ENCODE results near the gene USP48. TPM values are rescaled to one million over a fixed set of nuclear protein-coding genes. Genes with fewer than 3 reads are reported as not detected.

USP48 gene
- total RNA-seq, 1 donor from 2014 or later, result 39.1 TPM

DNA sequence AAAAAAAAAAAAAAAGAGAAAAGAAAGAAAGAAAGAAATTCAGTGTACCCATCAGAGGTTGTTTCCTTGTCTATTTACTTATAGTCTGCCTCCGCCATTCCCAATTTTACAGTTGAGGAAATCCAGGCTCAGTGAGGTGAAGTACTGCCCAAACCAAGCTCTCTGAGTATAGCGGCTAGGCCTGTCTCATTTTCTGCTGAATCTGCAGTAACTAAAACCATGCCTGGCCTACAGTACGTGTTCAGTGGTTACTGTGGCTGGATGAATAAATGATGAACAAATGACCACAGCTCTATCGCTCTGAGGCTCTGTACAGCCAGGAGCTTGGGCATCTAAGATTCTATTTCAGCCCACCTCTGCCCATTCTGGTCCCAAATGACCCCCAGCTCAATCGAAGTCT, 138.0 kb downstream of the USP48 start:
- intact Hi-C loops (cut with micrococcal nuclease), result no loop called here
- peaks cover 74% of the 10 kb centered on the region for H3K27me3 ChIP-seq (ENCODE audit: low read depth)
- no peaks in the 10 kb centered on the region for H3K9me3 ChIP-seq (replicated peaks)
- no peak overlapping the region for H3K27ac ChIP-seq (replicated peaks)
- peaks cover 8% of the 10 kb centered on the region for H3K4me1 ChIP-seq
- DNase-seq, result no peak
- no peak overlapping the region for H3K4me3 ChIP-seq
- no peaks in the 10 kb centered on the region for H3K36me3 ChIP-seq
- TF ChIP-seq CTCF (IDR thresholded peaks at IDR 0.05; ENCODE audit: borderline replicate concordance), result no peak

GRCh38 chr1:21644348-21644747, 138.6 kb downstream of the USP48 start:
- Histone ChIP-seq H3K27ac (replicated peaks) (no peak overlapping the region), H3K9me3 (replicated peaks) (no peaks in the 10 kb centered on the region), H3K4me1 (peaks cover 8% of the 10 kb centered on the region), H3K27me3 (ENCODE audit: low read depth) (peaks cover 69% of the 10 kb centered on the region), H3K36me3 (no peaks in the 10 kb centered on the region), H3K4me3 (no peak overlapping the region)
- TF ChIP-seq CTCF (IDR thresholded peaks at IDR 0.05; ENCODE audit: borderline replicate concordance), result no peak
- DNase-seq, result no peak
- intact Hi-C loops (cut with micrococcal nuclease), result no loop called here

- Histone ChIP-seq H3K4me1 (peaks cover 13% of the 10 kb centered on the region), H3K27ac (replicated peaks) (no peak overlapping the region), H3K36me3 (no peaks in the 10 kb centered on the region), H3K4me3 (no peak overlapping the region), H3K27me3 (ENCODE audit: low read depth) (peaks cover 61% of the 10 kb centered on the region), H3K9me3 (replicated peaks) (no peaks in the 10 kb centered on the region)
- intact Hi-C loops (cut with micrococcal nuclease), result no loop called here
- TF ChIP-seq CTCF (IDR thresholded peaks at IDR 0.05; ENCODE audit: borderline replicate concordance), result no peak
- DNase-seq, result no peak
These were observed 139.3 kb downstream of the USP48 start for GRCh38 chr1:21643624-21644023.

DNA sequence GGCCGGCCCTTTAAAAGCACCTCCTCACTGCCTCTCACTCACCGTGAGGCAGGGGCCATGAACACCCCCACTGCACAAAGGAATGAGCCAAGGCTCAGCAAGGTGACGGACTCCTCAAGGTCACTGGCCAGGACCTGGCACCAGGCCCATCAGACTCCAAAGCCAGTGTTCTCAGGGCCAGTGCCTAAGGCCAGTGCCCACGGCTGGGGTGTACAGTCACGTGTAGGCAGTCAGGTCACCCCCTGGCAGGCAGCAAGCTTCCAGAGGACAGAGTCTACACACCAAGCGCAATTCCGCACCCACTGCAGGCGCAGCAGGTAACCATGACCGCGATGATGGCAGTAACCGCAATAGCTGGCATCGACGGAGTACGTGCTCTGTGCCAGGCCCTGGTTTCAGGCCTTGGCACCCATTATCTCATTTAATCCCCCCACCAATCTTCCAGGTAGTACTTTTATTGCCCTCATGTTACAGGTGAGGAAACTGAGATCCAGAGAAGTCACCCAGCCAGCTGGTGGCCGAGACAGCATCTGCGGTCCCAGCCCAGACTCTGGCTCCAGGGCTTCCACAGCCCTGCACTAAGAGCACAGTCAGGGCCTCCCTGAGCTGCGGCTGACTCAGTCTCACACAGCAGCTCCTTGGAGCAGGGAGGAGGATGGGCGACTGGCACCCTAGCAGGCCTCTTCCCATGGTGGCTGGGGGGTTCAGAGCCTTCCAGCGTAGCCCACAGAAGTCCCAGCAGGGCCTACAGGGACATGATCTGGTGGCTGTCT, 140.8 kb downstream of the USP48 start:
- Histone ChIP-seq H3K27me3 (ENCODE audit: low read depth) (peaks cover 48% of the 10 kb centered on the region), H3K4me1 (peaks cover 18% of the 10 kb centered on the region), H3K9me3 (replicated peaks) (no peaks in the 10 kb centered on the region), H3K4me3 (no peak overlapping the region), H3K36me3 (no peaks in the 10 kb centered on the region), H3K27ac (replicated peaks) (peak overlapping the region; percentile 16)
- TF ChIP-seq CTCF (IDR thresholded peaks at IDR 0.05; ENCODE audit: borderline replicate concordance), result no peak
- intact Hi-C loops (cut with micrococcal nuclease), result no loop called here
- DNase-seq, result peak; percentile 42

DNA sequence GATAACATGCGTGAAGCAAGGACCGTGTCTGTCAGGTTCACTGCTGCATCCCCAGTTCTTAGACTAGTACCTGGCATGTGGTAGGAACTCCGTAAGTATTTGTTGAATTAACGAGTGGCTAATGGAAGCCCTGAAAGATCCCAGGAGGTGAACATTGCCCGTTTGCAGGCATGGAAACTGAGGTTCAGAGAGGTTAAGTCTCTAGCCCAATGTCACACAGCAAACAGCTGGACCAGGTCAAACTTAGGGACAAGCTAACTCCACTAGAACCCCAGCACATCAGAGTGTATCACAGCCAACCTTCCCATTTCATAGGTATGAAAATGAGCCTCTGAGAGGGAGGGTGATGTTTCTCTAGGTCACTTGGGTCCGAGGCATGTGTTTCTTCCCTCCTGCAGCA, 141.4 kb downstream of the USP48 start:
- intact Hi-C loops (cut with micrococcal nuclease), result no loop called here
- peaks cover 42% of the 10 kb centered on the region for H3K27me3 ChIP-seq (ENCODE audit: low read depth)
- no peak for DNase-seq

More for the DNA sequence above, 141.4 kb downstream of the USP48 start:
- Histone ChIP-seq H3K4me1 (peaks cover 18% of the 10 kb centered on the region), H3K4me3 (no peak overlapping the region), H3K9me3 (replicated peaks) (no peaks in the 10 kb centered on the region), H3K27ac (replicated peaks) (peak overlapping the region; percentile 16), H3K36me3 (no peaks in the 10 kb centered on the region)
- no peak for TF ChIP-seq CTCF (IDR thresholded peaks at IDR 0.05; ENCODE audit: borderline replicate concordance)

Measured in left ventricle myocardium inferior (tissue), 1 donor.